ENCODE data around the gene ADAT1.

DNA sequence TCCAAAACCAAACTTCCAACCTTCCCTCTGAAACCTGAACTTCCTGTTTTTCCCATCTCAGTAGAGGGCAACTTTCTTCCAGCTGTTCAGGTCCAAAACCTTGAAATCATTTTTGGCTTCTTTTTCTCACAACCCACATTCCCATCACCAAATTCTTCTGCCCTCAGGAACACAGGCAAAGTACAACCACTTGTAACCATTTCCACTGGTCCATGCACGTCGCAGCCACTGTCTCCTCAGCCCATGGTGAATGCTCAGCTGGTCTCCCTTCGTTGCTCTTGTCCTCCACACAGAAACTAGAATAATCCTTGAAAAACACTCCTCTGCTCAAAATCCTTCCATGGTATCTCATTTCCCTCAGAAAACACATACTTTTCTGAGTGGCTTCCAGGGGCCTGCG is 3.7 kb upstream of the ADAT1 start:
- TF ChIP-seq, protein P1, sequence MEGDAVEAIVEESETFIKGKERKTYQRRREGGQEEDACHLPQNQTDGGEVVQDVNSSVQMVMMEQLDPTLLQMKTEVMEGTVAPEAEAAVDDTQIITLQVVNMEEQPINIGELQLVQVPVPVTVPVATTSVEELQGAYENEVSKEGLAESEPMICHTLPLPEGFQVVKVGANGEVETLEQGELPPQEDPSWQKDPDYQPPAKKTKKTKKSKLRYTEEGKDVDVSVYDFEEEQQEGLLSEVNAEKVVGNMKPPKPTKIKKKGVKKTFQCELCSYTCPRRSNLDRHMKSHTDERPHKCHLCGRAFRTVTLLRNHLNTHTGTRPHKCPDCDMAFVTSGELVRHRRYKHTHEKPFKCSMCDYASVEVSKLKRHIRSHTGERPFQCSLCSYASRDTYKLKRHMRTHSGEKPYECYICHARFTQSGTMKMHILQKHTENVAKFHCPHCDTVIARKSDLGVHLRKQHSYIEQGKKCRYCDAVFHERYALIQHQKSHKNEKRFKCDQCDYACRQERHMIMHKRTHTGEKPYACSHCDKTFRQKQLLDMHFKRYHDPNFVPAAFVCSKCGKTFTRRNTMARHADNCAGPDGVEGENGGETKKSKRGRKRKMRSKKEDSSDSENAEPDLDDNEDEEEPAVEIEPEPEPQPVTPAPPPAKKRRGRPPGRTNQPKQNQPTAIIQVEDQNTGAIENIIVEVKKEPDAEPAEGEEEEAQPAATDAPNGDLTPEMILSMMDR (IDR thresholded peaks at IDR 0.05) = no peak
- TF ChIP-seq POLR2A (IDR thresholded peaks at IDR 0.05) = no peak
